Measurements from ENCODE around the gene C1orf159. TPM values are rescaled to one million over a fixed set of nuclear protein-coding genes. Genes with fewer than 3 reads are reported as not detected.
"Not testable (repeated sequence)": the region's sequence is repeated elsewhere in the genome, so short reads cannot be mapped to it uniquely, and the experiment has no call there.

The C1orf159 gene
- total and polyA plus RNA-seq, 2 experiments from 2014 or later = 21.7 to 36.2 TPM

GRCh38 chr1:1099506-1100183 lies 16.2 kb downstream of the C1orf159 start:
- H3K4me1 ChIP-seq (ENCODE audit: low read depth) = no peaks in the 10 kb centered on the region
- no peaks in the 10 kb centered on the region for H3K9me3 ChIP-seq (ENCODE audit: low read depth)
- no peak for DNase-seq (ENCODE audit: low read depth in 1 of 2, low spot score in 1 of 2)
- TF ChIP-seq CTCF (IDR thresholded peaks at IDR 0.05; ENCODE audit: low read depth, low read length) = no peak
- no peaks in the 10 kb centered on the region for H3K27me3 ChIP-seq
- H3K36me3 ChIP-seq = no peaks in the 10 kb centered on the region
- H3K4me3 ChIP-seq = no peak overlapping the region
- H3K27ac ChIP-seq = no peak overlapping the region

DNA sequence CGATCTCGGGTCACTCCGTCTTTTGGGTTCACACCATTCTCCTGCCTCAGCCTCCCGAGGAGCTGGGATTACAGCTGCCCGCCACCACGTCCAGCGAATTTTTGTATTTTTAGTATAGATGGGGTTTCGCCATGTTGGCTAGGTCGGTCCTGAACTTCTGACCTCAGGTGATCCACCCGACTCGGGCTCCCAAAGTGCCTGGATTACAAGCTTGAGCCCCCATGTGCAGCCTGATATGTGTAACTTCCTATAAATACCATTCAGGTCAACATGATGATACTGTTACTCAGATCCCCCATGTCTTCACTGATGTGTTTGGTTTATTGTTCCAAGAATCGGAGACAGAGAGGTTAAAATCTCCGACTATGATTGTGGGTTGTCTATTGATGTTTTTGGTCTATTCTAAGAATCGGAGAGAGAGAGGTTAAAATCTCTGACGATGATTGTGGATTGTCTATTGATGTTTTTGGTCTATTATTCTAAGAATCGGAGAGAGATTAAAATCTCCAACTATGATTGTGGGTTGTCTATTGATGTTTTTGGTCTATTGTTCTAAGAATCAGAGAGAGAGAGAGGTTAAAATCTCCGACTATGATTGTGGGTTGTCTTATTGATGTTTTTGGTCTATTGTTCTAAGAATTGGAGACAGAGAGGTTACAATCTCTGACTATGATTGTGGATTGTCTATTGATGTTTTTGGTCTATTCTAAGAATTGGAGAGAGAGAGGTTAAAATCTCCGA lies 17.0 kb downstream of the C1orf159 start:
- TF ChIP-seq CTCF (IDR thresholded peaks at IDR 0.05; ENCODE audit: low read depth, low read length) = no peak
- DNase-seq (ENCODE audit: low read depth in 1 of 2, low spot score in 1 of 2) = no peak
- Histone ChIP-seq H3K36me3 (no peaks in the 10 kb centered on the region), H3K4me3 (no peak overlapping the region), H3K27me3 (no peaks in the 10 kb centered on the region), H3K27ac (no peak overlapping the region), H3K4me1 (ENCODE audit: low read depth) (no peaks in the 10 kb centered on the region), H3K9me3 (ENCODE audit: low read depth) (no peaks in the 10 kb centered on the region)

- not testable (repeated sequence) for H3K27me3 ChIP-seq; H3K9me3 ChIP-seq (ENCODE audit: low read depth); H3K4me3 ChIP-seq; H3K4me1 ChIP-seq (ENCODE audit: low read depth); H3K36me3 ChIP-seq; H3K27ac ChIP-seq; DNase-seq (ENCODE audit: low read depth in 1 of 2, low spot score in 1 of 2)
These were observed 19.8 kb downstream of the C1orf159 start for GRCh38 chr1:1096136-1096535.

DNA sequence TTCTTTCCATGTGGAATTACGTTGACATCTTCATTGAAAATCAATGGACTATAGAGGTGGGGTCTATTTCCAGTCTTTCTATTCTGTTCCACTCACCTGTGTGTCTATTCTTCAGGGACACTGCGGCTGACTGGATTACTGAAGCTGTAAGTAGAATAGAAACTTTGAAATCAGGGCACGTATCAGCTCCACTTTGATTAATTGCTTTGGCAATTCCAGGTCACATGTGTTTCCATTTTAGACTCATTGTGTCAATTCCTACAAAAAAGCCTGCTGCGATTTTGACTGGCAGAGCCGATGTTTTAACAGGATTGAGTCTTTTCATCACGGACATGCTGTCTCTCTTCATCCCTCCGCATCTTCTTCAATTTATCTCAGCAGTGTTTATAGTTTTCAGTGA lies 20.9 kb downstream of the C1orf159 start:
- TF ChIP-seq CTCF (IDR thresholded peaks at IDR 0.05; ENCODE audit: low read depth, low read length) = no peak
- Histone ChIP-seq H3K27ac (no peak overlapping the region), H3K36me3 (no peaks in the 10 kb centered on the region), H3K4me3 (no peak overlapping the region), H3K4me1 (ENCODE audit: low read depth) (no peaks in the 10 kb centered on the region), H3K27me3 (no peaks in the 10 kb centered on the region), H3K9me3 (ENCODE audit: low read depth) (no peaks in the 10 kb centered on the region)
- no peak for DNase-seq (ENCODE audit: low read depth in 1 of 2, low spot score in 1 of 2)

GRCh38 chr1:1093610-1093943 lies 22.3 kb downstream of the C1orf159 start:
- H3K36me3 ChIP-seq = no peaks in the 10 kb centered on the region
- H3K27me3 ChIP-seq = no peaks in the 10 kb centered on the region
- no peak for TF ChIP-seq CTCF (IDR thresholded peaks at IDR 0.05; ENCODE audit: low read depth, low read length)
- H3K4me1 ChIP-seq (ENCODE audit: low read depth) = no peaks in the 10 kb centered on the region
- H3K9me3 ChIP-seq (ENCODE audit: low read depth) = no peaks in the 10 kb centered on the region
- no peak overlapping the region for H3K4me3 ChIP-seq
- DNase-seq (ENCODE audit: low read depth in 1 of 2, low spot score in 1 of 2) = no peak
- H3K27ac ChIP-seq = no peak overlapping the region

GRCh38 chr1:1092894-1093609 lies 22.8 kb downstream of the C1orf159 start:
- Histone ChIP-seq H3K9me3 (ENCODE audit: low read depth) (no peaks in the 10 kb centered on the region), H3K27ac (no peak overlapping the region), H3K27me3 (no peaks in the 10 kb centered on the region), H3K4me1 (ENCODE audit: low read depth) (no peaks in the 10 kb centered on the region), H3K36me3 (no peaks in the 10 kb centered on the region), H3K4me3 (no peak overlapping the region)
- DNase-seq (ENCODE audit: low read depth in 1 of 2, low spot score in 1 of 2) = no peak
- TF ChIP-seq CTCF (IDR thresholded peaks at IDR 0.05; ENCODE audit: low read depth, low read length) = no peak
